H1 (cell line): ENCODE results near the gene RFPL2. TPM values are rescaled to one million over a fixed set of nuclear protein-coding genes. Genes with fewer than 3 reads are reported as not detected.

Experiments
- CTCF ChIA-PET: fragments of 300-600 bp; sonication (Branson Sonifier 250); formaldehyde crosslinking; loops from one replicate; lab custom pipeline; 2021; ENCODE audit not compliant: partially characterized antibody; lab: Charles Lee
- POLR2A ChIA-PET: fragments of 300-600 bp; sonication (Branson Sonifier 250); formaldehyde crosslinking; loops from one replicate; lab custom pipeline; 2021; ENCODE audit warnings: inconsistent platforms; ENCODE audit not compliant: partially characterized antibody; lab: Charles Lee
- DNase-seq, 2 experiments: peaks; one replicate each; pipeline versions ENCODE4 v3.0.0 to v3.0.0-alpha.2; 2010 to 2022; ENCODE audit warnings: low spot score in 2 of 2, low read depth in 1 of 2, mixed read lengths in 1 of 2
- FAIRE-seq: peaks from 2 replicates; lab custom pipeline; 2011; peaks lifted over from hg19 to GRCh38; lab: Jason Lieb, UNC
- H2AFZ ChIP-seq: 2 replicates; pipeline ENCODE4 v1.8.1; 2012; ENCODE audit warnings: low read length, inconsistent platforms
- H2AK5ac ChIP-seq: 2 replicates; pipeline ENCODE4 v1.6.1; 2013; ENCODE audit warnings: low read depth, low read length
- H2BK120ac ChIP-seq: replicated peaks from 2 replicates; pipeline ENCODE3; 2013; ENCODE audit warnings: low read depth, low read length, inconsistent platforms
- H2BK12ac ChIP-seq: 2 replicates; pipeline ENCODE4 v1.6.1; 2013; ENCODE audit warnings: low read depth, low read length
- H2BK15ac ChIP-seq: 2 replicates; pipeline ENCODE4 v1.6.1; 2013; ENCODE audit warnings: low read length
- H2BK20ac ChIP-seq: 2 replicates; pipeline ENCODE4 v1.6.1; 2013; ENCODE audit warnings: low read length
- H2BK5ac ChIP-seq: 2 replicates; pipeline ENCODE4 v1.6.1; 2013; ENCODE audit warnings: low read depth, low read length
- H3K14ac ChIP-seq: 2 replicates; pipeline ENCODE4 v1.6.1; 2013; ENCODE audit warnings: inconsistent platforms; ENCODE audit not compliant: insufficient read length
- H3K18ac ChIP-seq: 2 replicates; pipeline ENCODE4 v1.6.1; 2013; ENCODE audit warnings: low read length; ENCODE audit errors: extremely low read depth
- H3K23ac ChIP-seq: 2 replicates; pipeline ENCODE4 v1.6.1; 2013; ENCODE audit warnings: inconsistent platforms; ENCODE audit not compliant: insufficient read length
- H3K23me2 ChIP-seq: 2 replicates; pipeline ENCODE4 v1.6.1; 2013; ENCODE audit warnings: low read depth, low read length
- H3K27ac ChIP-seq: 2 replicates; pipeline ENCODE4 v1.6.1; 2011; ENCODE audit warnings: low read depth, low read length, inconsistent platforms
- H3K27me3 ChIP-seq, 4 experiments: replicated peaks in 1 of 4; 1 replicate in 1 of 4; 2 replicates in 3 of 4; pipeline versions ENCODE4 v1.6.1 to v1.8.1; 2011 to 2013; ENCODE audit warnings: low read length in 3 of 4, mild to moderate bottlenecking in 3 of 4, inconsistent platforms in 2 of 4, mixed read lengths in 2 of 4, moderate library complexity in 1 of 4; ENCODE audit not compliant: control insufficient read depth in 3 of 4, insufficient read depth in 3 of 4; ENCODE audit errors: extremely low read depth in 1 of 4
- H3K36me3 ChIP-seq, 4 experiments: 2 replicates each; pipeline versions ENCODE4 v1.6.1 to v1.8.1; 2011 to 2013; ENCODE audit warnings: mild to moderate bottlenecking in 4 of 4, low read length in 3 of 4, moderate library complexity in 2 of 4, control low read depth in 1 of 4, inconsistent platforms in 1 of 4; ENCODE audit not compliant: insufficient read depth in 4 of 4, control insufficient read depth in 2 of 4
- H3K4ac ChIP-seq: replicated peaks from 2 replicates; pipeline ENCODE3; 2013; ENCODE audit warnings: low read length, low read depth, mixed read lengths, inconsistent platforms; ENCODE audit not compliant: insufficient read length
- H3K4me1 ChIP-seq, 4 experiments: replicated peaks in 1 of 4; 1 replicate in 1 of 4; 2 replicates in 3 of 4; pipeline versions ENCODE4 v1.6.1 to v1.8.1; 2011 to 2013; ENCODE audit warnings: low read length in 3 of 4, inconsistent platforms in 2 of 4, mixed read lengths in 1 of 4; ENCODE audit not compliant: insufficient read depth in 4 of 4, control insufficient read depth in 3 of 4
- H3K4me2 ChIP-seq, 2 experiments: 2 replicates each; pipeline versions ENCODE4 v1.6.1 to v1.8.1; 2011 to 2013; ENCODE audit warnings: low read depth in 2 of 2, low read length in 2 of 2, control low read depth in 1 of 2, inconsistent platforms in 1 of 2, mild to moderate bottlenecking in 1 of 2; ENCODE audit not compliant: insufficient read depth in 1 of 2
- H3K4me3 ChIP-seq, 4 experiments: fragments of 200-600, 300-600 bp in 1 of 4; sonication (generic), shearing (Covaris generic), sonication (Bioruptor Twin) in 1 of 4; 2 replicates each; pipeline versions ENCODE4 v1.5.1 to v1.8.1; 2011 to 2016; ENCODE audit warnings: low read length in 4 of 4, low read depth in 3 of 4, control low read depth in 2 of 4, inconsistent platforms in 2 of 4, mild to moderate bottlenecking in 2 of 4, mixed read lengths in 1 of 4, moderate library complexity in 1 of 4; ENCODE audit not compliant: insufficient read depth in 2 of 4; ENCODE audit errors: extremely low read depth in 1 of 4
- H3K56ac ChIP-seq: replicated peaks from 2 replicates; pipeline ENCODE3; 2013; ENCODE audit warnings: low read depth, mild to moderate bottlenecking, mixed read lengths, low read length, inconsistent platforms; ENCODE audit not compliant: insufficient read length
- H3K79me1 ChIP-seq: 2 replicates; pipeline ENCODE4 v1.6.1; 2013; ENCODE audit warnings: low read depth, low read length, control low read depth
- H3K79me2 ChIP-seq, 2 experiments: 2 replicates each; pipeline versions ENCODE4 v1.6.1 to v1.8.1; 2012 to 2013; ENCODE audit warnings: low read length in 2 of 2, mild to moderate bottlenecking in 2 of 2, inconsistent platforms in 1 of 2; ENCODE audit not compliant: insufficient read depth in 2 of 2, control insufficient read depth in 1 of 2
- H3K9ac ChIP-seq, 4 experiments: replicated peaks in 1 of 4; 1 replicate in 1 of 4; 2 replicates in 3 of 4; pipeline versions ENCODE4 v1.6.1 to v1.8.1; 2011 to 2013; ENCODE audit warnings: low read depth in 3 of 4, low read length in 3 of 4, control low read depth in 2 of 4, mild to moderate bottlenecking in 2 of 4, moderate library complexity in 2 of 4, inconsistent platforms in 1 of 4; ENCODE audit errors: extremely low read depth in 1 of 4
- H3K9me3 ChIP-seq, 2 experiments: 2 replicates each; pipeline versions ENCODE4 v1.6.1 to v1.8.1; 2012 to 2013; ENCODE audit warnings: mild to moderate bottlenecking in 2 of 2, moderate library complexity in 2 of 2, control low read depth in 1 of 2, inconsistent platforms in 1 of 2, low read depth in 1 of 2, low read length in 1 of 2, mixed read lengths in 1 of 2; ENCODE audit not compliant: insufficient read depth in 2 of 2
- H4K20me1 ChIP-seq, 2 experiments: replicated peaks in 1 of 2; 2 replicates each; pipeline versions ENCODE3 to v1.8.1; 2011 to 2013; ENCODE audit warnings: inconsistent platforms in 2 of 2, low read length in 2 of 2, mild to moderate bottlenecking in 1 of 2; ENCODE audit not compliant: insufficient read depth in 2 of 2, control insufficient read depth in 1 of 2
- H4K5ac ChIP-seq: 2 replicates; pipeline ENCODE4 v1.6.1; 2013; ENCODE audit warnings: low read length, low read depth, mixed read lengths, inconsistent platforms; ENCODE audit not compliant: insufficient read length
- H4K8ac ChIP-seq: 2 replicates; pipeline ENCODE4 v1.8.0; 2013; ENCODE audit warnings: mild to moderate bottlenecking, moderate library complexity, low read length, inconsistent platforms; ENCODE audit not compliant: insufficient read depth; ENCODE audit errors: extremely low read depth
- H4K91ac ChIP-seq: replicated peaks from 2 replicates; pipeline ENCODE3; 2013; ENCODE audit warnings: low read length, mixed read lengths, inconsistent platforms; ENCODE audit not compliant: insufficient read length
- E2F6 ChIP-seq: IDR thresholded peaks from 2 replicates; pipeline ENCODE4 v1.6.1; 2012; ENCODE audit warnings: inconsistent platforms
- EP300 ChIP-seq, 2 experiments: IDR thresholded peaks; 1 replicate in 1 of 2; 2 replicates in 1 of 2; pipeline ENCODE4 v1.6.1; 2011 to 2012; ENCODE audit warnings: low read depth in 2 of 2, low read length in 2 of 2, mild to moderate bottlenecking in 2 of 2, borderline replicate concordance in 1 of 2, inconsistent platforms in 1 of 2, moderate library complexity in 1 of 2
- GABPA ChIP-seq: IDR thresholded peaks from 2 replicates; pipeline ENCODE4 v1.6.1; 2011; ENCODE audit warnings: mild to moderate bottlenecking, low read length, moderate library complexity, borderline replicate concordance; ENCODE audit not compliant: insufficient read depth
- HDAC2 ChIP-seq, 2 experiments: fragments of 300-600 bp in 1 of 2; sonication (generic) in 1 of 2; IDR thresholded peaks; 2 replicates each; pipeline ENCODE4 v1.6.1; 2011 to 2012; ENCODE audit warnings: low read depth in 2 of 2, low read length in 2 of 2, mild to moderate bottlenecking in 2 of 2, moderate library complexity in 2 of 2, borderline replicate concordance in 1 of 2, inconsistent platforms in 1 of 2
- HDAC6 ChIP-seq: IDR thresholded peaks from one replicate; pipeline ENCODE4 v1.7.1; 2012; ENCODE audit warnings: low read depth, mild to moderate bottlenecking, inconsistent platforms, low read length, moderate library complexity
- KDM4A ChIP-seq: IDR thresholded peaks from one replicate; pipeline ENCODE4 v1.7.1; 2012; ENCODE audit warnings: low read depth, mild to moderate bottlenecking, moderate library complexity, low read length, inconsistent platforms; ENCODE audit not compliant: severe bottlenecking
- SIRT6 ChIP-seq: IDR thresholded peaks from one replicate; pipeline ENCODE4 v1.7.1; 2012; ENCODE audit warnings: low read length, inconsistent platforms
- SP4 ChIP-seq: IDR thresholded peaks from 2 replicates; pipeline ENCODE4 v1.6.1; 2012; ENCODE audit warnings: low read length, inconsistent platforms
- SUZ12 ChIP-seq: fragments of 200-600 bp; sonication (generic); IDR thresholded peaks from 2 replicates; pipeline ENCODE4 v1.6.1; 2012; ENCODE audit warnings: mild to moderate bottlenecking, inconsistent platforms, low read length, moderate library complexity, mixed read lengths
- USF2 ChIP-seq: IDR thresholded peaks from 2 replicates; pipeline ENCODE4 v1.6.1; 2011; ENCODE audit warnings: low read length, improper control_type of control experiment
- YY1 ChIP-seq: IDR thresholded peaks from 2 replicates; pipeline ENCODE4 v1.6.1; 2011; ENCODE audit warnings: low read depth, mild to moderate bottlenecking, low read length
- WGBS, 2 experiments: shearing (Covaris generic) in 1 of 2; methylation state at CpG; one replicate each; pipeline versions ENCODE4 v1.1.6 to v1.1.7; 2013 to 2015; ENCODE audit warnings: low lambda C conversion rate in 2 of 2, mixed read lengths in 2 of 2, inconsistent platforms in 1 of 2, low coverage in 1 of 2, missing lambda C conversion rate in 1 of 2; ENCODE audit not compliant: insufficient replicate concordance in 2 of 2, insufficient coverage in 1 of 2, insufficient read length in 1 of 2; ENCODE audit errors: extremely low coverage in 1 of 2, missing lambda C conversion rate in 1 of 2; 5-methylcytosine and 5-hydroxymethylcytosine counted together
- polyA plus RNA-seq, 7 experiments: library from polyadenylated mRNA; depleted of rRNA in 3 of 7; stranded (reverse) in 5 of 7; unstranded in 2 of 7; fragments of >200 nt in 5 of 7; fragments of 200-250 nt in 2 of 7; gene quantifications; 1 replicate in 5 of 7; 2 replicates in 1 of 7; 4 replicates in 1 of 7; pipeline versions ENCODE4 v1.2.1 to v1.2.3, GENCODE V29; 2011 to 2013; ENCODE audit warnings: missing spikeins in 2 of 7, mixed read lengths in 2 of 7
- total RNA-seq: library from RNA; stranded (reverse); fragmentation: NEBNext Ultra II Directional; extraction: Animal tissue kit (Norgen Biotek cat#: 25700); gene quantifications from 2 replicates; pipeline ENCODE4 v1.2.1, GENCODE V29; 2021

The RFPL2 gene
- total and polyA plus RNA-seq, 2 of the 8 experiments (the other 6 are each of a cell fraction or from before 2014, with no cell fraction given), result 0.15 to 0.19 TPM

GRCh38 chr22:32177221-32177765 lies 27.6 kb downstream of the RFPL2 start:
- H4K91ac ChIP-seq, result no peak overlapping the region
- no peaks in the 10 kb centered on the region for H3K36me3 ChIP-seq
- peaks cover 0 to 13% (median 2%) of the 10 kb centered on the region in 4 experiments; a peak in 5 of 7 replicates for H3K4me1 ChIP-seq
- H3K23me2 ChIP-seq, result peaks cover 5% of the 10 kb centered on the region; the same call in 1 of the 2 replicates
- H2BK20ac ChIP-seq, result no peak overlapping the region
- 90% methylated on average over 8 of the region's 8 CpGs; no CpG with 5 or more reads in 1 of the 2 experiments for WGBS, 2 experiments
- CTCF ChIA-PET, result interaction anchor here (0.6 to 1.9 kb wide), 6 partner anchors 10 to 199 kb away, joined by 3 to 6 read pairs (median 4); no protein-coding TSS in a partner anchor
- H2BK120ac ChIP-seq, result no peak overlapping the region
- H4K8ac ChIP-seq, result no peak overlapping the region
- no peak overlapping the region for H3K56ac ChIP-seq
- no peak overlapping the region for H2BK5ac ChIP-seq
- no peak overlapping the region for H2AFZ ChIP-seq
- no peak overlapping the region for H3K4me3 ChIP-seq
- no peak overlapping the region for H4K5ac ChIP-seq
- H3K79me2 ChIP-seq, result no peaks in the 10 kb centered on the region
- no peak overlapping the region for H2BK12ac ChIP-seq
- no peak overlapping the region; a peak in 1 of 4 replicates for H3K4me2 ChIP-seq
- no peak overlapping the region for H3K27ac ChIP-seq
- H3K23ac ChIP-seq, result no peak overlapping the region
- peaks cover 0 to 2% of the 10 kb centered on the region in 2 experiments for H4K20me1 ChIP-seq
- DNase-seq (no peak), FAIRE-seq (peak; percentile 32)
- POLR2A ChIA-PET, result no interaction called here
- no peaks in the 10 kb centered on the region for H3K79me1 ChIP-seq
- no peaks in the 10 kb centered on the region for H3K9me3 ChIP-seq
- no peak overlapping the region for H3K14ac ChIP-seq
- peaks cover 0 to 28% (median 21%) of the 10 kb centered on the region in 4 experiments; a peak in 6 of 7 replicates for H3K27me3 ChIP-seq
- no peak overlapping the region for H2BK15ac ChIP-seq
- no peak overlapping the region for H3K18ac ChIP-seq
- H3K9ac ChIP-seq, result no peak overlapping the region
- H2AK5ac ChIP-seq, result no peak overlapping the region
- H3K4ac ChIP-seq, result no peak overlapping the region
- TF ChIP-seq EP300 (IDR thresholded peaks at IDR 0.05; ENCODE audit: borderline replicate concordance in 1 of 2, low read depth in 2 of 2, low read length in 2 of 2), result no peak
- TF ChIP-seq SP4, result no peak
- TF ChIP-seq KDM4A, result no peak
- no peak for TF ChIP-seq HDAC6
- no peak for TF ChIP-seq USF2
- no peak for TF ChIP-seq HDAC2 (IDR thresholded peaks at IDR 0.05; ENCODE audit: borderline replicate concordance in 1 of 2, low read depth in 2 of 2, low read length in 2 of 2)
- no peak for TF ChIP-seq YY1
- no peak for TF ChIP-seq GABPA
- no peak for TF ChIP-seq SIRT6
- TF ChIP-seq SUZ12, result no peak
- TF ChIP-seq E2F6, result no peak
